ENCODE results near the gene C6orf89. TPM values are rescaled to one million over a fixed set of nuclear protein-coding genes. Genes with fewer than 3 reads are reported as not detected.
A peak's percentile ranks its signal among the peaks of the same experiment; 100 is the strongest.
"Not testable (repeated sequence)": the region's sequence is repeated elsewhere in the genome, so short reads cannot be mapped to it uniquely, and the experiment has no call there.

The C6orf89 gene
- total and polyA plus RNA-seq, 2 of the 8 experiments (the other 6 are each of a cell fraction or from before 2014, with no cell fraction given): 4.6 to 12.3 TPM

DNA sequence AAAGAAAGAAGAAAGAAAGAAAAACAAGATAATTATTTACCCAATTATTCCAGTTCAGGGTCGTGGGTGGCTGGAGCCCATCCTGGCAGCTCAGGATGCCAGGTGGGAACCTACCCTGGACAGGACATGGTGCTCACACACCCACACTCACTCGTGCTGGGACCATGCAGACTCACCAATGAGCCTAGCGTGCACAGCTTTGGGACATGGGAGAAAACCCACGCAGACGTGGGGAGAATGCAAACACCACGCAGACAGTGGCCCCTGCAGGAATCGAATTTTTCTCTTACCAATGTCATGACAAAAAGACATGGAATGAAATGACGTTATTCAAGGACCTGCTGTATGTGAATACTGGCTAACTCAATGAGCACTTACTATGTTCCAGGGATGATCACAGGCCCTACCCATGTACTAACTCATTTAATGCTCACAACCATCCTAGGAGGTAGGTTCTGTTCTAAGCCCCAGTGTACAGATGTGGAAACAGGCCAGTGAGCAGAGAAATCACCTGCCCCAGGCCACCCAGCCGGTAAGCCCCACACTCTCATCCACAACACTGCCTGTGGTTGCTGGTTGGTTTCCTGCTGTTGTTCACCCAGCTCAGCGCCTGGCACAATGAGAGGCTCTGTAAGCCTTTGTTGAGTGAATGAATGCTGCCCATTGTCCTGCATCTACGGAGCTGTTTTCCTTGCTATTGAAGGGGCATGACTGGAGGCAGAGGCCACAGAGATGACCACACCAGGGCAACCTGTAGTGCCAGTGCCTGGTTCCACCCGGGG, 62.0 kb downstream of the C6orf89 start (continued):
- TF ChIP-seq, protein P1, sequence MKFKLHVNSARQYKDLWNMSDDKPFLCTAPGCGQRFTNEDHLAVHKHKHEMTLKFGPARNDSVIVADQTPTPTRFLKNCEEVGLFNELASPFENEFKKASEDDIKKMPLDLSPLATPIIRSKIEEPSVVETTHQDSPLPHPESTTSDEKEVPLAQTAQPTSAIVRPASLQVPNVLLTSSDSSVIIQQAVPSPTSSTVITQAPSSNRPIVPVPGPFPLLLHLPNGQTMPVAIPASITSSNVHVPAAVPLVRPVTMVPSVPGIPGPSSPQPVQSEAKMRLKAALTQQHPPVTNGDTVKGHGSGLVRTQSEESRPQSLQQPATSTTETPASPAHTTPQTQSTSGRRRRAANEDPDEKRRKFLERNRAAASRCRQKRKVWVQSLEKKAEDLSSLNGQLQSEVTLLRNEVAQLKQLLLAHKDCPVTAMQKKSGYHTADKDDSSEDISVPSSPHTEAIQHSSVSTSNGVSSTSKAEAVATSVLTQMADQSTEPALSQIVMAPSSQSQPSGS (IDR thresholded peaks at IDR 0.05; ENCODE audit: low read length): no peak
- TF ChIP-seq CHD1 (IDR thresholded peaks at IDR 0.05; ENCODE audit: low read depth, low read length) (no peak), BACH1 (IDR thresholded peaks at IDR 0.05; ENCODE audit: low read length) (no peak), GABPA (IDR thresholded peaks at IDR 0.05; ENCODE audit: borderline replicate concordance, insufficient read depth, low read length) (no peak), GTF2F1 (IDR thresholded peaks at IDR 0.05; ENCODE audit: borderline replicate concordance, low read depth, low read length) (no peak)

DNA sequence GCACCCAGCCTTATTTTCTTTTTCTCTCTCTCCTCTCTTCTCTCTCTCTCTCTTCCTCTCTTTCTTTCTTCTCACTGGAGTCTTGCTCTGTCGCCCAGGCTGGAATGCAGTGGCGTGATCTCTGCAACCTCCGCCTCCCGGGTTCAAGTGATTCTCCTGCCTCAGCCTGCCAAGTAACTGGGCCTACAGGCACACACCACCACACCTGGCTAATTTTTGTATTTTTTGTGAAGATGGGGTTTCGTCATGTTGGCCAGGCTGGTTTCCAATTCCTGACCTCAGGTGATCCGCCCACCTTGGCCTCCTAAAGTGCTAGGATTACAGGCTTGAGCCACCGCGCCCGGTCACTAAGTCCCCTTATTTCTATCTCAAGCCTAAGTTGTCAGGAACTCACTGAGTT, 63.3 kb downstream of the C6orf89 start:
- not testable (repeated sequence) for H3K9me3 ChIP-seq (ENCODE audit: insufficient read depth in 2 of 2, low read depth in 1 of 2, low read length in 1 of 2); H3K4me2 ChIP-seq (ENCODE audit: insufficient read depth in 1 of 2, low read depth in 2 of 2, low read length in 2 of 2); H3K27ac ChIP-seq (ENCODE audit: low read depth, low read length); DNase-seq (ENCODE audit: low read depth in 1 of 2, low spot score in 2 of 2); H3K9ac ChIP-seq (replicated peaks in 1 of 4; ENCODE audit: extremely low read depth in 1 of 4, low read depth in 3 of 4, low read length in 3 of 4); H2BK120ac ChIP-seq (replicated peaks; ENCODE audit: low read depth, low read length); FAIRE-seq; H3K4me3 ChIP-seq (ENCODE audit: extremely low read depth in 1 of 4, insufficient read depth in 2 of 4, low read depth in 3 of 4, low read length in 4 of 4); H3K27me3 ChIP-seq (replicated peaks in 1 of 4; ENCODE audit: control insufficient read depth in 3 of 4, extremely low read depth in 1 of 4, insufficient read depth in 3 of 4, low read length in 3 of 4); H3K79me1 ChIP-seq (ENCODE audit: low read depth, low read length); H3K36me3 ChIP-seq (ENCODE audit: control insufficient read depth in 2 of 4, insufficient read depth in 4 of 4, low read length in 3 of 4); H3K56ac ChIP-seq (replicated peaks; ENCODE audit: insufficient read length, low read depth, low read length); H4K8ac ChIP-seq (ENCODE audit: extremely low read depth, insufficient read depth, low read length); H3K79me2 ChIP-seq (ENCODE audit: control insufficient read depth in 1 of 2, insufficient read depth in 2 of 2, low read length in 2 of 2); H4K91ac ChIP-seq (replicated peaks; ENCODE audit: insufficient read length, low read length); H4K5ac ChIP-seq (ENCODE audit: insufficient read length, low read depth, low read length); H2AK5ac ChIP-seq (ENCODE audit: low read depth, low read length); H2BK15ac ChIP-seq (ENCODE audit: low read length); H3K23me2 ChIP-seq (ENCODE audit: low read depth, low read length); H3K18ac ChIP-seq (ENCODE audit: extremely low read depth, low read length); H3K23ac ChIP-seq (ENCODE audit: insufficient read length); H4K20me1 ChIP-seq (replicated peaks in 1 of 2; ENCODE audit: control insufficient read depth in 1 of 2, insufficient read depth in 2 of 2, low read length in 2 of 2); H2BK5ac ChIP-seq (ENCODE audit: low read depth, low read length); H3K14ac ChIP-seq (ENCODE audit: insufficient read length); H2BK12ac ChIP-seq (ENCODE audit: low read depth, low read length); H2BK20ac ChIP-seq (ENCODE audit: low read length); H3K4ac ChIP-seq (replicated peaks; ENCODE audit: insufficient read length, low read depth, low read length)
- H3K4me1 ChIP-seq (replicated peaks in 1 of 4; ENCODE audit: control insufficient read depth in 3 of 4, insufficient read depth in 4 of 4, low read length in 3 of 4): peaks cover 3 to 23% (median 5%) of the 10 kb centered on the region in 4 experiments
- 0 out of 2 replicates have a peak overlapping the region, but pooled peaks have one; percentile 17 for H2AFZ ChIP-seq (ENCODE audit: low read length)
- POLR2A ChIA-PET (ENCODE audit: partially characterized antibody): interaction anchor here (0.6 to 1.3 kb wide), 2 partner anchors 22 to 63 kb away, joined by 3 to 4 read pairs; partner anchors contain the start of gene C6orf89
- WGBS, 2 experiments (ENCODE audit: extremely low coverage in 1 of 2, insufficient coverage in 1 of 2, insufficient read length in 1 of 2, insufficient replicate concordance in 2 of 2, low coverage in 1 of 2, low lambda C conversion rate in 2 of 2, missing lambda C conversion rate in 1 of 2): 91% methylated on average over 9 of the region's 9 CpGs; no CpG with 5 or more reads in 1 of the 2 experiments
- CTCF ChIA-PET (ENCODE audit: partially characterized antibody): interaction anchor here (0.5 to 0.9 kb wide), 2 partner anchors 68 to 69 kb away, joined by 4 to 5 read pairs; no protein-coding TSS in a partner anchor
